SK-N-SH treated with all-trans-retinoic acid at 6 μM for 48 hours (cell line): ENCODE results near the gene AADAT.

Experiments
- CSDC2 ChIP-seq: fragments of 250-450 bp; sonication (Bioruptor Pico); IDR thresholded peaks from 2 replicates; pipeline ENCODE4 v1.5.0; 2020; ENCODE audit warnings: mild to moderate bottlenecking, moderate library complexity
- ZC3H10 ChIP-seq: fragments of 250-450 bp; sonication (Bioruptor Pico); IDR thresholded peaks from 2 replicates; pipeline ENCODE4 v1.5.1; 2021; ENCODE audit warnings: mild to moderate bottlenecking, moderate library complexity
- ZFP30 ChIP-seq: fragments of 450-650 bp; formaldehyde crosslinking; IDR thresholded peaks from 2 replicates; pipeline ENCODE4 v1.5.0; 2022; ENCODE audit warnings: mild to moderate bottlenecking, moderate library complexity
- TF ChIP-seq, protein P1 (sequence below): fragments of 250-450 bp; sonication (Bioruptor Pico); IDR thresholded peaks from 2 replicates; pipeline ENCODE4 v1.8.0; 2021; ENCODE audit warnings: low read depth, mild to moderate bottlenecking, moderate library complexity, borderline replicate concordance
- TF ChIP-seq, protein P2 (sequence below): fragments of 250-450 bp; sonication (Bioruptor Pico); IDR thresholded peaks from 2 replicates; pipeline ENCODE4 v1.8.0; 2020; ENCODE audit warnings: mild to moderate bottlenecking, moderate library complexity, borderline replicate concordance
- TF ChIP-seq, protein P3 (sequence below): fragments of 250-450 bp; sonication (Bioruptor Pico); IDR thresholded peaks from 2 replicates; pipeline ENCODE4 v1.5.1; 2021; ENCODE audit warnings: mild to moderate bottlenecking, moderate library complexity

DNA sequence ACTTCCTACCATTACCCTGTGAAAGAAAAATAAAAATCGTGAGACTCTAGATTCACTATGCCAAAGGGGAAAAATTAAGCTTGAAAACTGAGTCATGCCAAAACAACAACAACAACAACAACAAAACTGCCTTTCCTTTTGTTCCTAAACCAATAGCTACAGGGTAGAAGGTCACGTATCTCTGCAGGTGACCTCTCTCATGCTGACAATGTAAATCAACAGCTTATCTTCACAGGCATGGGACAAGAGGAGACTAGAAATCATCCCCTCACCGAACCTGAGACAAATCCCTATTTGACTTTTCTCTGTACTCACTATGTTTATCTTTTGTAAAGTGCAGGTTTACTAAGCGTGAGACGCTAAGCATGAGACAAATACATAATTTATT is 20.5 kb upstream of the AADAT start:
- TF ChIP-seq, protein P1, sequence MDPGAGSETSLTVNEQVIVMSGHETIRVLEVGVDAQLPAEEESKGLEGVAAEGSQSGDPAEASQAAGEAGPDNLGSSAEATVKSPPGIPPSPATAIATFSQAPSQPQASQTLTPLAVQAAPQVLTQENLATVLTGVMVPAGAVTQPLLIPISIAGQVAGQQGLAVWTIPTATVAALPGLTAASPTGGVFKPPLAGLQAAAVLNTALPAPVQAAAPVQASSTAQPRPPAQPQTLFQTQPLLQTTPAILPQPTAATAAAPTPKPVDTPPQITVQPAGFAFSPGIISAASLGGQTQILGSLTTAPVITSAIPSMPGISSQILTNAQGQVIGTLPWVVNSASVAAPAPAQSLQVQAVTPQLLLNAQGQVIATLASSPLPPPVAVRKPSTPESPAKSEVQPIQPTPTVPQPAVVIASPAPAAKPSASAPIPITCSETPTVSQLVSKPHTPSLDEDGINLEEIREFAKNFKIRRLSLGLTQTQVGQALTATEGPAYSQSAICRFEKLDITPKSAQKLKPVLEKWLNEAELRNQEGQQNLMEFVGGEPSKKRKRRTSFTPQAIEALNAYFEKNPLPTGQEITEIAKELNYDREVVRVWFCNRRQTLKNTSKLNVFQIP = no peak
- TF ChIP-seq, protein P2, sequence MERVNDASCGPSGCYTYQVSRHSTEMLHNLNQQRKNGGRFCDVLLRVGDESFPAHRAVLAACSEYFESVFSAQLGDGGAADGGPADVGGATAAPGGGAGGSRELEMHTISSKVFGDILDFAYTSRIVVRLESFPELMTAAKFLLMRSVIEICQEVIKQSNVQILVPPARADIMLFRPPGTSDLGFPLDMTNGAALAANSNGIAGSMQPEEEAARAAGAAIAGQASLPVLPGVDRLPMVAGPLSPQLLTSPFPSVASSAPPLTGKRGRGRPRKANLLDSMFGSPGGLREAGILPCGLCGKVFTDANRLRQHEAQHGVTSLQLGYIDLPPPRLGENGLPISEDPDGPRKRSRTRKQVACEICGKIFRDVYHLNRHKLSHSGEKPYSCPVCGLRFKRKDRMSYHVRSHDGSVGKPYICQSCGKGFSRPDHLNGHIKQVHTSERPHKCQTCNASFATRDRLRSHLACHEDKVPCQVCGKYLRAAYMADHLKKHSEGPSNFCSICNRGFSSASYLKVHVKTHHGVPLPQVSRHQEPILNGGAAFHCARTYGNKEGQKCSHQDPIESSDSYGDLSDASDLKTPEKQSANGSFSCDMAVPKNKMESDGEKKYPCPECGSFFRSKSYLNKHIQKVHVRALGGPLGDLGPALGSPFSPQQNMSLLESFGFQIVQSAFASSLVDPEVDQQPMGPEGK = no peak
- TF ChIP-seq ZFP30 (CRISPR knock-in tag) (no peak), ZC3H10 (CRISPR knock-in tag) (no peak), CSDC2 (no peak)
- TF ChIP-seq, protein P3, sequence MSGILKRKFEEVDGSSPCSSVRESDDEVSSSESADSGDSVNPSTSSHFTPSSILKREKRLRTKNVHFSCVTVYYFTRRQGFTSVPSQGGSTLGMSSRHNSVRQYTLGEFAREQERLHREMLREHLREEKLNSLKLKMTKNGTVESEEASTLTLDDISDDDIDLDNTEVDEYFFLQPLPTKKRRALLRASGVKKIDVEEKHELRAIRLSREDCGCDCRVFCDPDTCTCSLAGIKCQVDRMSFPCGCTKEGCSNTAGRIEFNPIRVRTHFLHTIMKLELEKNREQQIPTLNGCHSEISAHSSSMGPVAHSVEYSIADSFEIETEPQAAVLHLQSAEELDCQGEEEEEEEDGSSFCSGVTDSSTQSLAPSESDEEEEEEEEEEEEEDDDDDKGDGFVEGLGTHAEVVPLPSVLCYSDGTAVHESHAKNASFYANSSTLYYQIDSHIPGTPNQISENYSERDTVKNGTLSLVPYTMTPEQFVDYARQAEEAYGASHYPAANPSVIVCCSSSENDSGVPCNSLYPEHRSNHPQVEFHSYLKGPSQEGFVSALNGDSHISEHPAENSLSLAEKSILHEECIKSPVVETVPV (CRISPR knock-in tag) = no peak
